IPS-NIHi7 (cell line): ENCODE data around the gene SFXN4.
"Not testable (repeated sequence)": the region's sequence is repeated elsewhere in the genome, so short reads cannot be mapped to it uniquely, and the experiment has no call there.

Experiments used
- DNase-seq: peaks from one replicate; pipeline ENCODE4 v3.0.0; 2012; ENCODE audit warnings: mixed read lengths; ENCODE audit errors: extremely low spot score

SFXN4 gene

GRCh38 chr10:119139464-119140067, 25.9 kb downstream of the SFXN4 start:
- DNase-seq = peak; percentile 70

GRCh38 chr10:119138346-119139306, 26.9 kb downstream of the SFXN4 start:
- no peak for DNase-seq

GRCh38 chr10:119137878-119138277, 27.6 kb downstream of the SFXN4 start:
- not testable (repeated sequence) for DNase-seq

GRCh38 chr10:119136084-119136483, 29.4 kb downstream of the SFXN4 start:
- DNase-seq = no peak

GRCh38 chr10:119135513-119135881, 30.0 kb downstream of the SFXN4 start:
- DNase-seq = peak; percentile 1

- no peak for DNase-seq
Observed at GRCh38 chr10:119133949-119134348, 31.6 kb downstream of the SFXN4 start.

- DNase-seq = peak; percentile 1
Observed at GRCh38 chr10:119132521-119133345, 32.8 kb downstream of the SFXN4 start.

GRCh38 chr10:119131512-119132240, 33.8 kb downstream of the SFXN4 start:
- DNase-seq = peak; percentile 5

- no peak for DNase-seq
Observed at GRCh38 chr10:119129721-119130120, 35.8 kb downstream of the SFXN4 start.

- DNase-seq = no peak
Observed at GRCh38 chr10:119125942-119126341, 39.6 kb downstream of the SFXN4 start.

GRCh38 chr10:119120875-119121274, 44.6 kb downstream of the SFXN4 start:
- no peak for DNase-seq

GRCh38 chr10:119120413-119120867, 45.1 kb downstream of the SFXN4 start:
- no peak for DNase-seq

- no peak for DNase-seq
Observed at GRCh38 chr10:119119400-119119799, 46.1 kb downstream of the SFXN4 start.

- no peak for DNase-seq
Observed at GRCh38 chr10:119118231-119118630, 47.3 kb downstream of the SFXN4 start.

GRCh38 chr10:119116326-119116951, 49.1 kb downstream of the SFXN4 start:
- DNase-seq = no peak

GRCh38 chr10:119115926-119116325, 49.6 kb downstream of the SFXN4 start:
- no peak for DNase-seq

GRCh38 chr10:119113751-119114732, 51.5 kb downstream of the SFXN4 start:
- no peak for DNase-seq

- DNase-seq = no peak
Observed at GRCh38 chr10:119112056-119112455, 53.5 kb downstream of the SFXN4 start.

- not testable (repeated sequence) for DNase-seq
Observed at GRCh38 chr10:119107771-119108170, 57.7 kb downstream of the SFXN4 start.

- DNase-seq = not testable (repeated sequence)
Observed at GRCh38 chr10:119107106-119107505, 58.4 kb downstream of the SFXN4 start.
